ENCODE measurements around the gene UGGT1. TPM values are rescaled to one million over a fixed set of nuclear protein-coding genes. Genes with fewer than 3 reads are reported as not detected.

The UGGT1 gene, protein sequence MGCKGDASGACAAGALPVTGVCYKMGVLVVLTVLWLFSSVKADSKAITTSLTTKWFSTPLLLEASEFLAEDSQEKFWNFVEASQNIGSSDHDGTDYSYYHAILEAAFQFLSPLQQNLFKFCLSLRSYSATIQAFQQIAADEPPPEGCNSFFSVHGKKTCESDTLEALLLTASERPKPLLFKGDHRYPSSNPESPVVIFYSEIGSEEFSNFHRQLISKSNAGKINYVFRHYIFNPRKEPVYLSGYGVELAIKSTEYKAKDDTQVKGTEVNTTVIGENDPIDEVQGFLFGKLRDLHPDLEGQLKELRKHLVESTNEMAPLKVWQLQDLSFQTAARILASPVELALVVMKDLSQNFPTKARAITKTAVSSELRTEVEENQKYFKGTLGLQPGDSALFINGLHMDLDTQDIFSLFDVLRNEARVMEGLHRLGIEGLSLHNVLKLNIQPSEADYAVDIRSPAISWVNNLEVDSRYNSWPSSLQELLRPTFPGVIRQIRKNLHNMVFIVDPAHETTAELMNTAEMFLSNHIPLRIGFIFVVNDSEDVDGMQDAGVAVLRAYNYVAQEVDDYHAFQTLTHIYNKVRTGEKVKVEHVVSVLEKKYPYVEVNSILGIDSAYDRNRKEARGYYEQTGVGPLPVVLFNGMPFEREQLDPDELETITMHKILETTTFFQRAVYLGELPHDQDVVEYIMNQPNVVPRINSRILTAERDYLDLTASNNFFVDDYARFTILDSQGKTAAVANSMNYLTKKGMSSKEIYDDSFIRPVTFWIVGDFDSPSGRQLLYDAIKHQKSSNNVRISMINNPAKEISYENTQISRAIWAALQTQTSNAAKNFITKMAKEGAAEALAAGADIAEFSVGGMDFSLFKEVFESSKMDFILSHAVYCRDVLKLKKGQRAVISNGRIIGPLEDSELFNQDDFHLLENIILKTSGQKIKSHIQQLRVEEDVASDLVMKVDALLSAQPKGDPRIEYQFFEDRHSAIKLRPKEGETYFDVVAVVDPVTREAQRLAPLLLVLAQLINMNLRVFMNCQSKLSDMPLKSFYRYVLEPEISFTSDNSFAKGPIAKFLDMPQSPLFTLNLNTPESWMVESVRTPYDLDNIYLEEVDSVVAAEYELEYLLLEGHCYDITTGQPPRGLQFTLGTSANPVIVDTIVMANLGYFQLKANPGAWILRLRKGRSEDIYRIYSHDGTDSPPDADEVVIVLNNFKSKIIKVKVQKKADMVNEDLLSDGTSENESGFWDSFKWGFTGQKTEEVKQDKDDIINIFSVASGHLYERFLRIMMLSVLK (N-terminal part only)
- total RNA-seq (2022; extraction: Qiagen RNA extraction; ENCODE audit: low read depth): 18.6 to 29.1 TPM (median 24.9 TPM) in 5 replicates

GRCh38 chr2:128090945-128091725, at the start of gene UGGT1:
Gene UGGT1, plus strand, starts transcription at chr2:128091200. Its CDS starts 158 bp downstream, at chr2:128091358.

Other genes with a start within 250 kb of the UGGT1 start
- 51.5 to 66.0 TPM (median 59.0 TPM) in 5 replicates for gene POLR2D, start 233.0 kb upstream of the UGGT1 start, total RNA-seq (2022; extraction: Qiagen RNA extraction; ENCODE audit: low read depth)
- gene AMMECR1L, start 205.2 kb upstream of the UGGT1 start, total RNA-seq (2022; extraction: Qiagen RNA extraction; ENCODE audit: low read depth): 17.6 to 20.7 TPM (median 19.0 TPM) in 5 replicates
- 11.4 to 14.8 TPM (median 12.7 TPM) in 5 replicates for gene SAP130, start 63.1 kb upstream of the UGGT1 start, total RNA-seq (2022; extraction: Qiagen RNA extraction; ENCODE audit: low read depth)
- gene HS6ST1, start 227.7 kb downstream of the UGGT1 start, total RNA-seq (2022; extraction: Qiagen RNA extraction; ENCODE audit: low read depth): 10.3 to 14.5 TPM (median 13.0 TPM) in 5 replicates

Data from A549 treated with DMSO at 1 μM for 4 hours (cell line).